Left ventricle myocardium inferior (tissue), 1 donor: Measurements from ENCODE around the gene DCAF17. TPM values are rescaled to one million over a fixed set of nuclear protein-coding genes. Genes with fewer than 3 reads are reported as not detected.

Experiments
- DNase-seq: peaks from one replicate; pipeline ENCODE4 v3.0.0-alpha.2; 2020
- H3K27ac ChIP-seq: fragments of 200-600 bp; replicated peaks from 2 replicates; pipeline ENCODE4 v1.8.0; 2021
- H3K27me3 ChIP-seq: fragments of 200-600 bp; 2 replicates; pipeline ENCODE4 v1.8.0; 2021; ENCODE audit warnings: low read depth
- H3K36me3 ChIP-seq: fragments of 200-600 bp; 2 replicates; pipeline ENCODE4 v1.8.0; 2021
- H3K4me1 ChIP-seq: fragments of 200-600 bp; 2 replicates; pipeline ENCODE4 v1.8.0; 2021
- H3K4me3 ChIP-seq: fragments of 200-600 bp; 2 replicates; pipeline ENCODE4 v1.8.0; 2021; ENCODE audit warnings: mild to moderate bottlenecking, moderate library complexity
- H3K9me3 ChIP-seq: fragments of 200-600 bp; replicated peaks from 2 replicates; pipeline ENCODE4 v1.8.0; 2021
- CTCF ChIP-seq: fragments of 200-600 bp; IDR thresholded peaks from 2 replicates; pipeline ENCODE4 v1.8.0; 2021; ENCODE audit warnings: antibody characterized with exemption, mild to moderate bottlenecking, borderline replicate concordance
- intact Hi-C: fragments of 100-400 bp; cut with micrococcal nuclease; formaldehyde crosslinking; loops from one replicate; pipeline ENCODE4 v1.11.0; 2022
- total RNA-seq: library from RNA; stranded (reverse); fragmentation: NEBNext Ultra II Directional; extraction: Animal tissue kit (Norgen Biotek cat#: 25700); gene quantifications from one replicate; pipeline ENCODE4 v1.2.1, GENCODE V29; 2021
- donor health status: DM: no; HTN: yes; CAD: no; lungs with severe emphysema.

The DCAF17 gene
- total RNA-seq, 1 donor from 2014 or later, result 5.2 TPM

GRCh38 chr2:171480908-171481307 is 46.9 kb downstream of the DCAF17 start:
- no peaks in the 10 kb centered on the region for H3K9me3 ChIP-seq
- H3K4me3 ChIP-seq, result no peak overlapping the region
- intact Hi-C loops, result no loop called here
- H3K36me3 ChIP-seq, result peaks cover 37% of the 10 kb centered on the region
- no peak for DNase-seq
- TF ChIP-seq CTCF, result no peak
- no peaks in the 10 kb centered on the region for H3K27me3 ChIP-seq
- H3K4me1 ChIP-seq, result no peaks in the 10 kb centered on the region
- H3K27ac ChIP-seq, result no peak overlapping the region

GRCh38 chr2:171482308-171482707 is 48.3 kb downstream of the DCAF17 start:
- Histone ChIP-seq H3K27ac (no peak overlapping the region), H3K4me3 (no peak overlapping the region), H3K4me1 (no peaks in the 10 kb centered on the region), H3K9me3 (no peaks in the 10 kb centered on the region), H3K27me3 (no peaks in the 10 kb centered on the region), H3K36me3 (peaks cover 27% of the 10 kb centered on the region)
- TF ChIP-seq CTCF, result no peak
- no peak for DNase-seq
- intact Hi-C loops, result no loop called here

- H3K36me3 ChIP-seq, result peaks cover 21% of the 10 kb centered on the region
Observed at GRCh38 chr2:171482877-171483276, 48.9 kb downstream of the DCAF17 start.

GRCh38 chr2:171483793-171484192 is 49.8 kb downstream of the DCAF17 start:
- intact Hi-C loops, result no loop called here
- no peak for DNase-seq
- peaks cover 18% of the 10 kb centered on the region for H3K36me3 ChIP-seq

More at GRCh38 chr2:171482877-171483276, 48.9 kb downstream of the DCAF17 start:
- intact Hi-C loops, result no loop called here
- H3K9me3 ChIP-seq, result no peaks in the 10 kb centered on the region
- no peaks in the 10 kb centered on the region for H3K4me1 ChIP-seq
- H3K27me3 ChIP-seq, result no peaks in the 10 kb centered on the region
- DNase-seq, result no peak
- no peak for TF ChIP-seq CTCF
- no peak overlapping the region for H3K27ac ChIP-seq
- no peak overlapping the region for H3K4me3 ChIP-seq

GRCh38 chr2:171485116-171485515 is 51.1 kb downstream of the DCAF17 start:
- intact Hi-C loops, result no loop called here
- TF ChIP-seq CTCF, result no peak
- H3K4me3 ChIP-seq, result no peak overlapping the region
- no peak overlapping the region for H3K27ac ChIP-seq
- H3K36me3 ChIP-seq, result peaks cover 18% of the 10 kb centered on the region
- H3K9me3 ChIP-seq, result no peaks in the 10 kb centered on the region
- no peak for DNase-seq
- no peaks in the 10 kb centered on the region for H3K27me3 ChIP-seq
- no peaks in the 10 kb centered on the region for H3K4me1 ChIP-seq

More at GRCh38 chr2:171483793-171484192, 49.8 kb downstream of the DCAF17 start:
- Histone ChIP-seq H3K9me3 (no peaks in the 10 kb centered on the region), H3K27ac (no peak overlapping the region), H3K4me3 (no peak overlapping the region), H3K27me3 (no peaks in the 10 kb centered on the region), H3K4me1 (no peaks in the 10 kb centered on the region)
- no peak for TF ChIP-seq CTCF

- intact Hi-C loops, result no loop called here
- no peak for TF ChIP-seq CTCF
- no peaks in the 10 kb centered on the region for H3K9me3 ChIP-seq
- H3K36me3 ChIP-seq, result peaks cover 13% of the 10 kb centered on the region
- no peaks in the 10 kb centered on the region for H3K4me1 ChIP-seq
- H3K4me3 ChIP-seq, result no peak overlapping the region
- no peak for DNase-seq
- no peaks in the 10 kb centered on the region for H3K27me3 ChIP-seq
- no peak overlapping the region for H3K27ac ChIP-seq
Observed at GRCh38 chr2:171487201-171487600, 53.2 kb downstream of the DCAF17 start.
